NB4 (cell line): Measurements from ENCODE around the gene TRAPPC2.
"Not testable (repeated sequence)": the region's sequence is repeated elsewhere in the genome, so short reads cannot be mapped to it uniquely, and the experiment has no call there.

Source experiments
- DNase-seq: peaks from one replicate; pipeline ENCODE4 v3.0.0; 2010; ENCODE audit warnings: low read depth
- H3K4me3 ChIP-seq: one replicate; pipeline ENCODE4 v1.5.1; 2011; ENCODE audit warnings: mild to moderate bottlenecking, low read depth, low read length, moderate library complexity
- CTCF ChIP-seq: IDR thresholded peaks from one replicate; pipeline ENCODE4 v1.5.1; 2012; ENCODE audit warnings: low read depth, low read length
- MYC ChIP-seq: IDR thresholded peaks from 2 replicates; pipeline ENCODE4 v1.6.1; 2011; ENCODE audit warnings: low read depth, low read length
- POLR2A ChIP-seq: IDR thresholded peaks from 2 replicates; pipeline ENCODE4 v1.6.1; 2011; ENCODE audit warnings: mild to moderate bottlenecking; ENCODE audit not compliant: insufficient read length; ENCODE audit errors: extremely low read depth
- TF ChIP-seq, protein P1 (sequence below): IDR thresholded peaks from 2 replicates; pipeline ENCODE4 v1.6.1; 2011; ENCODE audit warnings: low read depth, low read length

The TRAPPC2 gene

GRCh38 chrX:13685126-13685763, 49.2 kb downstream of the TRAPPC2 start:
- H3K4me3 ChIP-seq: no peak overlapping the region
- no peak for TF ChIP-seq POLR2A
- TF ChIP-seq CTCF: no peak
- TF ChIP-seq MYC: no peak
- TF ChIP-seq, protein P1, sequence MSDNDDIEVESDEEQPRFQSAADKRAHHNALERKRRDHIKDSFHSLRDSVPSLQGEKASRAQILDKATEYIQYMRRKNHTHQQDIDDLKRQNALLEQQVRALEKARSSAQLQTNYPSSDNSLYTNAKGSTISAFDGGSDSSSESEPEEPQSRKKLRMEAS: no peak
- no peak for DNase-seq

GRCh38 chrX:13684361-13684760, 50.1 kb downstream of the TRAPPC2 start:
- TF ChIP-seq, protein P1: no peak
- TF ChIP-seq POLR2A (no peak), CTCF (no peak), MYC (no peak)
- no peak overlapping the region for H3K4me3 ChIP-seq
- no peak for DNase-seq

DNA sequence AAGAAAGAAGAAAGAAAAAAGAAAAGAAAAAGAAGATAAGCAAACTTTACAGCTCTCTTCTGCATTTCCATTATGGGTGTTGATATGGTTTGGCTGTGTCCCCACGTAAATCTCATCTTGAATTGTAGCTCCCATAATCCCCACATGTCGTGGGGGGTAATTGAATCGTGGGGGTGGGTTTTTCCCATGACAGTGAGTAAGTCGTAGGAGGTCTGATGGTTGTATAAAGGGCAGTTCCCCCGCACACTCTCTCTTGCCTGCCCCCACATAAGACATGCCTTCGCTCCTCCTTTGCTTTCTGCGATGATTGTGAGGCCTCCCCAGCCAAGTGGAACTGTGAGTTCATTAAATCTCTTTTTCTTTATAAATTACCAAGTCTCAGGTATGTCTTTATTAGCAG, 52.8 kb downstream of the TRAPPC2 start:
- H3K4me3 ChIP-seq: no peak overlapping the region
- no peak for TF ChIP-seq MYC
- no peak for TF ChIP-seq CTCF
- DNase-seq: no peak

DNA sequence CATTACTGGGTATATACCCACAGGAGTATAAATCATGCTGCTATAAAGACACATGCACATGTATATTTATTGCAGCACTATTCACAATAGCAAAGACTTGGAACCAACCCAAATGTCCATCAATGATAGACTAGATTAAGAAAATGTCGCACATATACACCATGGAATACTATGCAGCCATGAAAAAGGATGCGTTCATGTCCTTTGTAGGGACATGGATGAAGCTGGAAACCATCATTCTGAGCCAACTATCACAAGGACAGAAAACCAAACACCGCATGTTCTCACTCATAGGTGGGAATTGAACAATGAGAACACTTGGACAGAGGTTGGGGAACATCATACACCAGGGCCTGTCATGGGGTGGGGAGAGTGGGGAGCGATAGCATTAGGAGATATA, 54.7 kb downstream of the TRAPPC2 start:
- not testable (repeated sequence) for H3K4me3 ChIP-seq, DNase-seq

DNA sequence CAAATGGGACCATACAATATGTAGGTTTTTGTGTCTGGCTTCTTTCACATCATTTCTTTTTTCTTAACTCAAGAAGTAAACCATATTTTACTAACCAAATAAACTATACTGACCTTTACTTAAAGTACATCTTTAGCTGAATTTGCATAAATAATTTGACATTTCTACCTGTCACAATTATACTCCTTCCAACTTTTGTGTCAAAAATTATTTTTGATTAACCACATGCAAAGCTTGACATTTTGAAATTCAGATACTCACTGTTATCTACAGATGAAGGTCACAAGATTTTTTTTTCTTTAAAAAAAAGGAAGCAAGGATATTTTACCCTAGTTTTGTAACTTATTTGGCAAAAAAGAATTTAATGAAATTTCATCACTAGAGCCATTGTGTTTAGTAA, 57.5 kb downstream of the TRAPPC2 start:
- H3K4me3 ChIP-seq: no peak overlapping the region
- DNase-seq: no peak
- TF ChIP-seq POLR2A (no peak), MYC (no peak), CTCF (no peak)
- TF ChIP-seq, protein P1: no peak

DNA sequence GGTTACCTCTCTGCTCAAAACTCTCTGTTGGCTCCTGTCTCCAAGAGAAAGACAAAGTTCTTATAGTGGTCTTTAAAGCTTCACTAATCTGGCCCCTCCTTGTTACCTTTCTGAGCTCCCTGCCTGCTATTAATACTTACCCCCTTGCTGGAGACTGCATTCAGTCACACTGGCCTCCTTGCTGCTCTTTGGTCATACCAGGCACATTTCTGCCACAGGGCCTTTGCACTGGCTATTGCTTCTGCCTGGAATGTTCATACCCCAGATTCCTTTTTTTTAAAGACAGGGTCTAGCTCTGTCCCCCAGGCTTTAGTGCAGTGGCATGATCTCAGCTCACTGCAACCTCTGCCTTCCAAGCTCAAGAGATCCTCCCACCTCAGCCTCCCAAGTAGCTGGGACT, 61.4 kb downstream of the TRAPPC2 start:
- TF ChIP-seq CTCF: no peak
- no peak for TF ChIP-seq MYC
- no peak for TF ChIP-seq POLR2A
- TF ChIP-seq, protein P1: no peak
- no peak overlapping the region for H3K4me3 ChIP-seq
- no peak for DNase-seq
